Activated CD4-positive, alpha-beta memory T cell treated with anti-CD3 and anti-CD28 coated beads for 36 hours (primary cell): Measurements from ENCODE around the gene GCNT2. TPM values are rescaled to one million over a fixed set of nuclear protein-coding genes. Genes with fewer than 3 reads are reported as not detected.
"Not testable (repeated sequence)": the region's sequence is repeated elsewhere in the genome, so short reads cannot be mapped to it uniquely, and the experiment has no call there.

ENCODE experiments used
- CTCF ChIA-PET: fragments of 350-600 bp; sonication (Branson Sonifier 250); formaldehyde crosslinking; loops from one replicate; lab custom pipeline; 2021; ENCODE audit warnings: antibody characterized with exemption, inconsistent platforms; lab: Charles Lee
- POLR2A ChIA-PET: fragments of 350-600 bp; sonication (Branson Sonifier 250); formaldehyde crosslinking; loops from one replicate; lab custom pipeline; 2021; ENCODE audit warnings: antibody characterized with exemption; lab: Charles Lee
- DNase-seq: peaks from one replicate; pipeline ENCODE4 v3.0.0-alpha.2; 2020
- H3K27ac Mint-ChIP-seq: one replicate; pipeline ENCODE4 v1.8.0; 2021; ENCODE audit warnings: mixed read lengths
- H3K27me3 Mint-ChIP-seq: one replicate; pipeline ENCODE4 v1.8.0; 2021; ENCODE audit warnings: mixed read lengths
- H3K36me3 Mint-ChIP-seq: one replicate; pipeline ENCODE4 v1.8.0; 2021; ENCODE audit warnings: mixed read lengths
- H3K4me1 Mint-ChIP-seq: one replicate; pipeline ENCODE4 v1.8.0; 2021; ENCODE audit warnings: low read depth, mixed read lengths
- H3K4me3 Mint-ChIP-seq: one replicate; pipeline ENCODE4 v1.8.0; 2021; ENCODE audit warnings: mild to moderate bottlenecking, mixed read lengths
- H3K9me3 Mint-ChIP-seq: one replicate; pipeline ENCODE4 v1.8.0; 2021; ENCODE audit warnings: mixed read lengths
- intact Hi-C: fragments of 100-400 bp; cut with micrococcal nuclease; formaldehyde crosslinking; loops from one replicate; pipeline ENCODE4 v1.15.1; 2023
- total RNA-seq, 2 experiments: library from RNA; stranded (reverse); gene quantifications; one replicate each; pipeline ENCODE4 v1.2.3, GENCODE V29; 2021

Gene GCNT2
- total RNA-seq, 2 experiments from 2014 or later = 1.4 to 1.5 TPM

DNA sequence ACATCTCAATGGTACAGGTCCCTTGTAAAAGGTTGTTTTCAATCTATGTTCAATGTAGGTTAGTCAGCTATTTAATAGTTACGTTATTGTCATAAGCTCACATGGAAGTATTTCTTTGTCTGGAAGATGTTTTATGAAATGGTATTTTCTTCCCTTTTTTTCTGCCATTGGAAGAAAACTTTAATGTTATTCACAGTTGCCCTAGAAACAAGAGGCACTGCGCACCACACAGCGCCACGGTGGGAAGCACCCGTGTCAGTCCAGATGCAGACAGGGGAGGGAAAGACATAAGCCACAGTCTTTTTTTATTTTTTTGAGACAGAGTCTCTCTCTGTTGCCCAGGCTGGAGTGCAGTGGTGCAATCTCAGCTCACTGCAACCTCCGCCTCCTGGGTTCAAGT, 82.1 kb downstream of the GCNT2 start:
- H3K9me3 Mint-ChIP-seq = no peaks in the 10 kb centered on the region
- POLR2A ChIA-PET = no interaction called here
- CTCF ChIA-PET = no interaction called here
- H3K36me3 Mint-ChIP-seq = no peaks in the 10 kb centered on the region
- no peak for DNase-seq
- intact Hi-C loops = no loop called here
- no peaks in the 10 kb centered on the region for H3K27me3 Mint-ChIP-seq
- no peak overlapping the region for H3K4me3 Mint-ChIP-seq
- no peak overlapping the region for H3K27ac Mint-ChIP-seq
- H3K4me1 Mint-ChIP-seq = no peaks in the 10 kb centered on the region

DNA sequence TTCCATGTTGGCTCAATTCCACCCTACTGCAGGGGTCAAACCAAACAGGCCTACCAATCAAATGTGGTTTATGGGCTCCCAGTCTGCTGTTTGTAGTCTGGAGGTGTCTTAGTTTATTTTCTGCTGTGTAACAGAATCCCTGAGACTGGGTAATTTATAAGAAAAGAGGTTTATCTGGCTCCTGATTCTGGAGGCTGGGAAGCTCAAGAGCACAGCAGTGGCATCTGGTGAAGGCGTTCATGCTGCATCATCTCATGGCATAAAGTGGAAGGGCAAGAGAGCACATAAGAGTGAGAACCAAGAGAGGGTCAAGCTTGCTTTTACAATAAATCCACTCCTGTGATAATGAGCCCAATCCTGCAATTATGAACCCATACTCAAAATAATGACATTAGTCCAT, 87.9 kb downstream of the GCNT2 start:
- Mint-ChIP-seq H3K36me3 (no peaks in the 10 kb centered on the region), H3K27ac (no peak overlapping the region), H3K27me3 (no peaks in the 10 kb centered on the region), H3K4me1 (no peaks in the 10 kb centered on the region), H3K9me3 (peaks cover 7% of the 10 kb centered on the region), H3K4me3 (no peak overlapping the region)
- ChIA-PET POLR2A (no interaction called here), CTCF (interaction anchor here (1.1 kb wide), 1 partner anchor 87 kb away, joined by 3 read pairs; no protein-coding TSS in a partner anchor)
- no peak for DNase-seq
- intact Hi-C loops = no loop called here

DNA sequence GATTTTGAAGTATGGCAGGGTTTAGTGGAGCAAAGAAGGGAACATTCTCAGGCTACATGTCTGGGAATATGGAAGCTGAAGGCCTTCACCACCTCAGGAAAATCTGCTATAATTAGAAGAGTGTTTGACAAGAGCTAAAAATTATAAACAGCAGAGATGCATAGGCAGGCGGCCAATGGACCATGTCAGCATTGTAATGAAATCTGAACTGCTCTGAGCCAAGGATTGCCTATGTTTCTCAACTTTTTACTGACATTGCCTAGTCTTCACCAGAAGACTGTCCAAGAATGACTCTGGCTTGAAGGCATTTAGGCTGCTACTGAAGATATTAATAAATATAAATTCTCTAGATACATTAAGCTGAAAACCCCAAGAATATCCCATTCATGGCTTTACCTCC, 89.1 kb downstream of the GCNT2 start:
- Mint-ChIP-seq H3K4me1 (no peaks in the 10 kb centered on the region), H3K27ac (no peak overlapping the region), H3K9me3 (peaks cover 7% of the 10 kb centered on the region), H3K36me3 (no peaks in the 10 kb centered on the region), H3K4me3 (no peak overlapping the region), H3K27me3 (no peaks in the 10 kb centered on the region)
- POLR2A ChIA-PET = no interaction called here
- DNase-seq = no peak
- intact Hi-C loops = no loop called here
- CTCF ChIA-PET = no interaction called here

DNA sequence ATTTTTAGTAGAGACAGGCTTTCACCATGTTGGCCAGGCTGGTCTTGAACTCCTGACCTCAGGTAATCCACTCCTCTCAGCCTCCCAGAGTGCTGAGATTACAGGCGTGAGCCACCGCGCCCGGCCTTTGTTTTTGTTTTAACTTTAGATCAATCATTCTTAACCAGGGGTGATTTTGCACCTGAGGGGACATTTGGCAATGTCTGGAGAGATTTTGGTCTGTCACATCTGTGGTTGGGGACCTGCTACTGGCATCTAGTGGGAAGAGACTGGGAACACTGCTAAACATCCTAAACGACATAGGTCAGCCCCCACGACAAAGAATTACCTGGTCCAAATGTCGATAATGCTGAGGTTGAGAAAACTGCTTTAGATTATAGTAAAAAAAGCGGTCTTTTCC, 91.0 kb downstream of the GCNT2 start:
- no peaks in the 10 kb centered on the region for H3K36me3 Mint-ChIP-seq
- H3K4me3 Mint-ChIP-seq = no peak overlapping the region
- H3K27me3 Mint-ChIP-seq = no peaks in the 10 kb centered on the region
- intact Hi-C loops = no loop called here
- ChIA-PET CTCF (no interaction called here), POLR2A (no interaction called here)
- DNase-seq = no peak
- H3K27ac Mint-ChIP-seq = no peak overlapping the region
- H3K4me1 Mint-ChIP-seq = no peaks in the 10 kb centered on the region
- peaks cover 7% of the 10 kb centered on the region for H3K9me3 Mint-ChIP-seq

DNA sequence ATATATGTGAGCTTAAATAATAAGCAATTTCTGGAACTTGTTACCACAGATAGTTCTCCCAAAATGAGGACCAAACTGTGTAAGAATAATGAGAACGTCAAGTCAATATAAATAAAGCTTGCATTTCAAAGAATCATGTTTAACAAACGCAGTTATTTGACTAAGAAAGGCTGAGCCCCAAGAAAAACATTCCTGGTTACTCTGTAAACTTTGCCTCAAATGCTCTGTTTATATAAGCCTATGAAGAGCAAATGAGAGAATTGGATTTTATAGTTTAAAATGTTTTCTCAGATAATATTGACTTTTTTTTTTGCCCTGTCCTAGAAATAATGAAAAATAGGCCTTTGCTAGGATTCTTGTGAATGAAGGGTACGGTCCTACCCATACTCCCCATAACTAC, 91.9 kb downstream of the GCNT2 start:
- no peaks in the 10 kb centered on the region for H3K4me1 Mint-ChIP-seq
- CTCF ChIA-PET = no interaction called here
- POLR2A ChIA-PET = no interaction called here

DNA sequence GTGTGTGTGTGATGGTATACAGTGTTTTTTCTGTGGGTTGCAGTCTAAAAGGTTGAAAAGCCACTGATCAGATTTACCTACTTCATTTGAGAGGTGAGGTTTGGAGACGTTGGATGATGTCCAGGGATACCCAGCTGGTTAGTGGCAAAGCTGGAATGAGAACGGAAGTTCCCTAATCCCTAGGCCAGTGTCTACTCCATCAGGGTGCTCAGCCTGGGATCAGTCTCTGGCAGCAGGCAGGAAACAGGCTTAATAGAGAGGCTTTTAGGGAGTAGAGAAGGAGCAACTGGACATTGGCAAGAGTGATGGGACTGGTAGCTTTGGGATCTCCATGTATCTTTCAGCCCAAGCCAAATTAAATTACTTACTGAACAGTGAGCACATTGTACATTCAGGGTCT, 92.6 kb downstream of the GCNT2 start:
- no peak overlapping the region for H3K4me3 Mint-ChIP-seq
- CTCF ChIA-PET = no interaction called here
- H3K4me1 Mint-ChIP-seq = no peaks in the 10 kb centered on the region
- DNase-seq = no peak
- intact Hi-C loops = no loop called here
- no peak overlapping the region for H3K27ac Mint-ChIP-seq
- no peaks in the 10 kb centered on the region for H3K36me3 Mint-ChIP-seq
- POLR2A ChIA-PET = no interaction called here
- H3K9me3 Mint-ChIP-seq = peaks cover 3% of the 10 kb centered on the region
- no peaks in the 10 kb centered on the region for H3K27me3 Mint-ChIP-seq

More for the DNA sequence above, 91.9 kb downstream of the GCNT2 start:
- no peak overlapping the region for H3K27ac Mint-ChIP-seq
- H3K36me3 Mint-ChIP-seq = no peaks in the 10 kb centered on the region
- intact Hi-C loops = no loop called here
- DNase-seq = no peak
- H3K27me3 Mint-ChIP-seq = no peaks in the 10 kb centered on the region
- no peak overlapping the region for H3K4me3 Mint-ChIP-seq
- H3K9me3 Mint-ChIP-seq = peaks cover 7% of the 10 kb centered on the region

DNA sequence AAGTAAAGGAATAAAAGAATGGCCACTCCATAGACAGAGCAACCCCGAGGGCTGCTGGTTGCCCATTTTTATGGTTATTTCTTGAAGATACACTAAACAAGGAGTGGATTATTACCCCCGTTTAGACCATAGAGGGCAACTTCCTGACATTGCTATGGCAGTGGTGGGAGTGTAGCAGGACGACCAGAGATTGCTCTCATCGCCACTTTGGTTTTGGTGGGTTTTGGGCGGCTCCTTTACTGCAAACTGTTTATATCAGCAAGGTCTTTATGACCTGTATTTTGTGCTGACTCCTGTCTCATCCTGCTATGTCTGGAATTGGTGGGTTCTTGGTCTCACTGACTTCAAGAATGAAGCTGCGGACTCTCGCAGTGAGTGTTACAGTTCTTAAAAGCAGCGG, 94.5 kb downstream of the GCNT2 start:
- no peak overlapping the region for H3K27ac Mint-ChIP-seq
- DNase-seq = no peak
- H3K9me3 Mint-ChIP-seq = no peaks in the 10 kb centered on the region
- H3K36me3 Mint-ChIP-seq = no peaks in the 10 kb centered on the region
- no peak overlapping the region for H3K4me3 Mint-ChIP-seq
- H3K27me3 Mint-ChIP-seq = no peaks in the 10 kb centered on the region
- intact Hi-C loops = no loop called here
- ChIA-PET POLR2A (no interaction called here), CTCF (no interaction called here)
- no peaks in the 10 kb centered on the region for H3K4me1 Mint-ChIP-seq

DNA sequence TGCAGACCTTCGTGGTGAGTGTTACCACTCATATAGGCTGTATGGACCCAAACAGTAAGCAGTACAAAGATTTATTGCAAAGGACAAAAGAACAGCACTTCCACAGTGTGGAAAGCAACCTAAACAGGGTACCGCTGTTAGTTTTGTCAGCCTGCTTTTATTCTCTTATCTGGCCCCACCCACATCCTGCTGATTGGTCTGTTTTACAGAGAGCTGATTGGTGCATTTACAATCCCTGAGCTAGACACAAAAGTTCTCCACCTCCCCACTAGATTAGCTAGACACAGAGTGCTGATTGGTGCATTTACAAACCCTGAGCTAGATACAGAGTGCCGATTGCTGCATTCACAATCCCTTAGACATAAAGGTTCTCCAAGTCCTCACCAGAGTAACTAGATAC, 95.1 kb downstream of the GCNT2 start:
- H3K4me3 Mint-ChIP-seq, H3K27me3 Mint-ChIP-seq, H3K27ac Mint-ChIP-seq, H3K9me3 Mint-ChIP-seq, DNase-seq, H3K36me3 Mint-ChIP-seq, CTCF ChIA-PET, intact Hi-C loops, H3K4me1 Mint-ChIP-seq, POLR2A ChIA-PET: not testable (repeated sequence)

DNA sequence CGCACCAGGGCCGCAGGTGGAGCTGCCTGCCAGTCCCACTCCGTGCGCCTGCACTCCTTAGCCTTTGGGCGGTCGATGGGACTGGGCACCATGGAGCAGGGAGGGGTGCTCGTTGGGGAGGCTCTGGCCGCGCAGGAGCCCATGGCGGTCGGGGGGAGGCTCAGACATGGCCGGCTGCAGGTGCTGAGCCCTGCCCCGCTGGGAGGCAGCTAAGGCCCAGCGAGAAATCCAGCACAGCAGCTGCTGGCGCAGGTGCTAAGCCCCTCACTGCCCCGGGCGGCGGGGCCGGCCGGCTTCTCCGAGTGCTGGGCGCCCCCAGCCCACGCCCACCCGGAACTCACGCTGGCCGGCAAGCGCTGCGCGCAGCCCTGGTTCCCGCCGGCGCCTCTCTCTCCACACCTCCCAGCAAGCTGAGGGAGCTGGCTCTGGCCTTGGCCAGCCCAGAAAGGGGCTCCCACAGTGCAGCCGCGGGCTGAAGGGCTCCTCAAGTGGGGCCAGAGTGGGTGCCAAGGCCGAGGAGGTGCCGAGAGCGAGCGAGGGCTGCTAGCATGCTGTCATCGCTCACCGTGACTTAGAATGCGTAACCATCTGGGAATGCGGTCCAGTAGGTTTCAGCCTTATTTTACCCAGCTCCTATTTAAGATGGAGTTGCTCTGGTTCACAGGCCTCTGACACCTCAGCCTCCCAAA, 96.0 kb downstream of the GCNT2 start:
- H3K27ac Mint-ChIP-seq = no peak overlapping the region
- H3K9me3 Mint-ChIP-seq = no peaks in the 10 kb centered on the region
- POLR2A ChIA-PET = no interaction called here
- no peak overlapping the region for H3K4me3 Mint-ChIP-seq
- peaks cover 4% of the 10 kb centered on the region for H3K36me3 Mint-ChIP-seq
- intact Hi-C loops = no loop called here
- no peaks in the 10 kb centered on the region for H3K27me3 Mint-ChIP-seq
- no peak for DNase-seq
- CTCF ChIA-PET = no interaction called here
- H3K4me1 Mint-ChIP-seq = no peaks in the 10 kb centered on the region

DNA sequence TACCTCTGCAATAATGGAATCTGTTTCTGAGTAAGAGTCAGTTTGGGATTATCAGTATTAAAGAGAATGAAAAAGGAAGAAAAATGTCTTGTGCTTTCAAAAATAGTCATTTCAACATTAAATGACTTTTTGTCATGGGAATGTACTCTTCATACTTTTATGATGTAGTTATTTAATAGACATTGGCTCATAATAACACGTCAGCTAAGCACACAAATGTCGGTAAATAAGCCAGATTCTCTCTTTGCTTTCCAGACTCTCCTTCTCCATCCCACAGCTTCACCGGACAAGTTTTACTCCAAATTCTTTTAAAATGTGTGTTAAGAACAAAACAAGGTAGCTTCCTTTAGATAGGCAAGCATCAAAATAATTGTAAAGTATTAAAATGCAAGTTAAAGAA, 97.3 kb downstream of the GCNT2 start:
- H3K36me3 Mint-ChIP-seq = peaks cover 5% of the 10 kb centered on the region
- intact Hi-C loops = no loop called here
- no peaks in the 10 kb centered on the region for H3K4me1 Mint-ChIP-seq
- no peak for DNase-seq
- H3K4me3 Mint-ChIP-seq = no peak overlapping the region
- H3K27me3 Mint-ChIP-seq = no peaks in the 10 kb centered on the region
- POLR2A ChIA-PET = no interaction called here
- H3K27ac Mint-ChIP-seq = no peak overlapping the region
- no peaks in the 10 kb centered on the region for H3K9me3 Mint-ChIP-seq
- CTCF ChIA-PET = no interaction called here

DNA sequence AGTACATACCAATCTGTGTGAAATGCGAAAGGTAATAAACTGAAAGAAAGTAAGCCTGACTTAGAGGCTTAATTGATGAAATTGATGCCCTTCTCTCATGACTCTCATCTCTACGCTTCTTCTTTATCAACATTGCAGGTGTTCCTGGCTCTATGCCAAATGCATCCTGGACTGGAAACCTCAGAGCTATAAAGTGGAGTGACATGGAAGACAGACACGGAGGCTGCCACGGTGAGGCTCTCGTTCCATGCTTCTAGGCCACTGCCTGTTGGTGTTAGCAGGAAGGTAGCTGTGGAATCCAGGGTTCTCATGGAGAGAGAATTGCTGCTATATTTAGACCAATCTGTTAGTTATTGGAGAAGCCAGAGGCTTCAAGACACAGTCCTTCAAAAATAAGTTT, 100.1 kb downstream of the GCNT2 start:
- POLR2A ChIA-PET = no interaction called here
- no peak overlapping the region for H3K4me3 Mint-ChIP-seq
- intact Hi-C loops = no loop called here
- H3K4me1 Mint-ChIP-seq = no peaks in the 10 kb centered on the region
- no peaks in the 10 kb centered on the region for H3K9me3 Mint-ChIP-seq
- DNase-seq = no peak
- H3K36me3 Mint-ChIP-seq = peaks cover 12% of the 10 kb centered on the region
- H3K27me3 Mint-ChIP-seq = no peaks in the 10 kb centered on the region
- CTCF ChIA-PET = no interaction called here
- no peak overlapping the region for H3K27ac Mint-ChIP-seq

DNA sequence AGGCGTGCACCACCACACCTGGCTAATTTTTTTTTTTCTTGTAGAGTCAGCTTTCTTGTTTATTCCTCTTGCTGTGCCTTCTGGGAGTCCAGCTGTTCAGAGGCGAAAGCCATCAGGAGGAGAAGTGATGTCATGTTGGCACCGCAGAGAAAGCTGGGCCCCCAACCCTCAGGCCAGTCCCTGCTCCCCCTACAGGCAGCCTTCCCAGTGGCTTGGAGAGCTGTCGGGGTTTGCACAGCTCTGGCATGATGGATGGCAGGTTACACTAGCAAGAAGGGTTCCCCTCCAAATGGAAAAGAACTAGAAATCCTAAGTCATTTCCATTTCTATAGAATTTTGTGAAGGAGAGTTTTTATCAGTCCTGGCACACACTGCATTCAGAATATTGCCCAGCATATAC, 100.7 kb downstream of the GCNT2 start:
- no peak for DNase-seq
- Mint-ChIP-seq H3K27ac (no peak overlapping the region), H3K36me3 (peaks cover 12% of the 10 kb centered on the region)

DNA sequence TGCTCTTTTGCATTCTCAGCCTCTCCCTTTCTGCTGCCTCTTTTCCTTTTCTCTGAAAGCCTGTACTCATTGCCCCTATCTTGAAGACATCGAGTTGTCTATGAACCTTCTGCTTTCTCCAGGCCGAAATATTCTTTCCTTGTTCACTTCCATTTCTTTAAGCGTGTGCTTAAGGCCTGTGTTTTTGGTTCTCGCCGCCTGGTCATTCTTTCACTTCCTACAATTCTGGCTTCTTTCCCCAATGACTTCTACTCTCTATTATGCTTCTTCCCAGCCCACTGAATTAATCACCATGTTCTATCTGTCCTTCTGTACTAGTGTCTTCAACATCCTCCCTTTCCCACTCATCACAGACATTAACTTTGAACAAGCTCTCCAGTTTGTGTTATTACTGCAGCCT, 103.7 kb downstream of the GCNT2 start:
- Mint-ChIP-seq H3K4me3 (no peak overlapping the region), H3K27me3 (no peaks in the 10 kb centered on the region), H3K4me1 (no peaks in the 10 kb centered on the region), H3K27ac (no peak overlapping the region), H3K9me3 (no peaks in the 10 kb centered on the region), H3K36me3 (peaks cover 12% of the 10 kb centered on the region)
- POLR2A ChIA-PET = no interaction called here
- DNase-seq = no peak
- CTCF ChIA-PET = no interaction called here
- intact Hi-C loops = no loop called here

More for the DNA sequence above, 100.7 kb downstream of the GCNT2 start:
- Mint-ChIP-seq H3K27me3 (no peaks in the 10 kb centered on the region), H3K4me3 (no peak overlapping the region), H3K9me3 (no peaks in the 10 kb centered on the region), H3K4me1 (no peaks in the 10 kb centered on the region)
- ChIA-PET POLR2A (no interaction called here), CTCF (no interaction called here)
- intact Hi-C loops = no loop called here
